BLaER1 treated with 17β-estradiol and CSF1 and Interleukin-3, amounts not matched to agents 10 nM and 100 nM (cell line): ENCODE measurements around the gene ACTL6B.
A peak's percentile ranks its signal among the peaks of the same experiment; 100 is the strongest.
"Not testable (repeated sequence)": the region's sequence is repeated elsewhere in the genome, so short reads cannot be mapped to it uniquely, and the experiment has no call there.

Experiments
- H3K27ac ChIP-seq, 11 experiments: shearing (Covaris generic); formaldehyde crosslinking; 2 replicates each; pipeline ENCODE4 v1.8.1; 2022
- H3K27me3 ChIP-seq, 11 experiments: shearing (Covaris generic); formaldehyde crosslinking; 2 replicates each; pipeline ENCODE4 v1.8.1; 2022
- H3K36me3 ChIP-seq, 11 experiments: shearing (Covaris generic); formaldehyde crosslinking; 2 replicates each; pipeline ENCODE4 v1.8.1; 2022
- H3K4me1 ChIP-seq, 10 experiments: shearing (Covaris generic); formaldehyde crosslinking; 2 replicates each; pipeline ENCODE4 v1.8.1; 2022
- H3K4me2 ChIP-seq, 11 experiments: shearing (Covaris generic); formaldehyde crosslinking; 2 replicates each; pipeline ENCODE4 v1.8.1; 2022
- H3K4me3 ChIP-seq, 10 experiments: shearing (Covaris generic); formaldehyde crosslinking; 2 replicates each; pipeline ENCODE4 v1.8.1; 2022
- H3K9ac ChIP-seq, 11 experiments: shearing (Covaris generic); formaldehyde crosslinking; 2 replicates each; pipeline ENCODE4 v1.8.1; 2022
- H3K9me3 ChIP-seq, 11 experiments: shearing (Covaris generic); formaldehyde crosslinking; replicated peaks in 1 of 11; 2 replicates each; pipeline ENCODE4 v1.8.1; 2022
- H4K20me1 ChIP-seq, 11 experiments: shearing (Covaris generic); formaldehyde crosslinking; 2 replicates each; pipeline ENCODE4 v1.8.1; 2022
- Cebpa-rat ChIP-seq, 11 experiments: shearing (Covaris generic); IDR thresholded peaks; 2 replicates each; pipeline ENCODE4 v1.8.1; 2022

The ACTL6B gene

DNA sequence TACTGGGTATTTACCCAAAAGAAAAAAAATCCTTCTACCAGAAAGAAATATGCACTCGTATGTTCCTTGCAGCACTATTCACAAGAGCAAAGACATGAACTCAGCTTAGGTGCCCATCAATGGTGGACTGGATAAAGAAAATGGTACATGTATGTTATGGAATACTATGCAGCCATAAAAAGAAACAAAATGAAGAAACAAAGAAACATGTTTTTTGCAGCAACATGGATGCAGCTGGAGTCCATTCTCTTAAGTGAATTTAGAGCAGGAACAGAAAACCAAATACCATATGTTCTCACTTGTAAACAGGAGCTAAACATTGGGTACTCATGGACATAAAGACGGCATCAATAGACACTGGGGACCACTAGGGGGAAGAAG lies 11.8 kb upstream of the ACTL6B start:
- Histone ChIP-seq H3K36me3 (no peaks in the 10 kb centered on the region), H3K4me2 (no peak overlapping the region), H3K27me3 (no peaks in the 10 kb centered on the region), H3K9ac (no peak overlapping the region), H3K27ac (no peak overlapping the region), H3K4me3 (no peak overlapping the region), H4K20me1 (no peaks in the 10 kb centered on the region), H3K9me3 (no peaks in the 10 kb centered on the region), H3K4me1 (peaks cover 0 to 22% (median 6%) of the 10 kb centered on the region in 10 experiments; a peak in 12 of 20 replicates)
- no peak for TF ChIP-seq Cebpa-rat (IDR thresholded peaks at IDR 0.05)

DNA sequence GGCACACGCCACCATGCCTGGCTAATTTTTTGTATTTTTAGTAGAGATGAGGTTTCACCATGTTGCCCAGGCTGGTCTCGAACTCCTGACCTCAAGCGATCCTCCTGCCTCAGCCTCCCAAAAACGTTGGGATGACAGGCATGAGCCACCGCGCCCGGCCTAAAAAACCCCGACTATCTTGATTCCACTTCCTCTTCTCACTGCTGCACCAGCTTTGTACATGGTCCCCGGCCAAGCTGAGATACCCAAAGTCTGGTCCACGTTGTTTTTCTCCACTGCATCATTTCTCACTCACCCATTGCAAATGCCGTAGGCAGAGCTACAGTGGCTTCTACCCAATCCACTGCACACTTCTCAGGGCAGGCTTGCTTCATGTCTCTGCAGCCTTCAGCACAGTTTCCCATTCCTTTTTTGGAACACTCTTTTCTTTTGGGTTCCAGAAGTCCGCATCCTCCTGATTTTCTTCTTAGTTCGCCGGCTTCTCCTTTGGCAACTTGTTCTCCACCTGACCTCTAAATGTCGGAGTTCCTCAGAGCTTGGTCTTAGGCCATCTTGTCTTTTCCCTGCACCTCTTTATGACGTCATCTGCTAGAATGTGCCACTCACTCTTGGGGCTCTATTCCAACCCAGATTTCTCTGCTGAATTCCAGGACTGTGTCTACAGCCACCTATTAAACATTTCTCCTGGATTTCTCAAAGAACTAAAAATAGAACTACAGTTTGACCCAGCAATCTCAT lies 11.3 kb upstream of the ACTL6B start:
- no peak overlapping the region for H3K4me2 ChIP-seq
- H3K9me3 ChIP-seq, result no peaks in the 10 kb centered on the region
- no peaks in the 10 kb centered on the region for H4K20me1 ChIP-seq
- no peaks in the 10 kb centered on the region for H3K27me3 ChIP-seq
- H3K4me1 ChIP-seq, result peaks cover 0 to 22% (median 4%) of the 10 kb centered on the region in 10 experiments; a peak in 9 of 20 replicates
- H3K4me3 ChIP-seq, result no peak overlapping the region
- H3K27ac ChIP-seq, result no peak overlapping the region
- no peak for TF ChIP-seq Cebpa-rat (IDR thresholded peaks at IDR 0.05)
- H3K36me3 ChIP-seq, result no peaks in the 10 kb centered on the region
- no peak overlapping the region for H3K9ac ChIP-seq

- no peak overlapping the region for H3K27ac ChIP-seq
- no peaks in the 10 kb centered on the region for H4K20me1 ChIP-seq
- H3K9ac ChIP-seq, result no peak overlapping the region
- no peaks in the 10 kb centered on the region for H3K9me3 ChIP-seq
- H3K4me2 ChIP-seq, result no peak overlapping the region
- TF ChIP-seq Cebpa-rat (IDR thresholded peaks at IDR 0.05), result no peak
- no peak overlapping the region for H3K4me3 ChIP-seq
- no peaks in the 10 kb centered on the region for H3K36me3 ChIP-seq
- no peaks in the 10 kb centered on the region for H3K27me3 ChIP-seq
- peaks cover 0 to 30% (median 4%) of the 10 kb centered on the region in 10 experiments; a peak in 8 of 20 replicates for H3K4me1 ChIP-seq
Observed at GRCh38 chr7:100665168-100665726, 9.0 kb upstream of the ACTL6B start.

GRCh38 chr7:100662194-100662776 lies 6.0 kb upstream of the ACTL6B start:
- H3K4me3 ChIP-seq, H3K27me3 ChIP-seq, H4K20me1 ChIP-seq, H3K36me3 ChIP-seq, H3K9me3 ChIP-seq, H3K27ac ChIP-seq: not testable (repeated sequence)
- Histone ChIP-seq H3K4me2 (peak overlapping the region in 1 of 11 experiments; percentile 44; a peak in 1 of 22 replicates), H3K4me1 (peaks cover 0 to 20% (median 8%) of the 10 kb centered on the region in 10 experiments; a peak in 9 of 20 replicates), H3K9ac (peak overlapping the region in 1 of 11 experiments; percentile 29; a peak in 1 of 22 replicates)

- H3K4me2 ChIP-seq, result peak overlapping the region in 1 of 11 experiments; percentile 14; a peak in 1 of 22 replicates
- H3K4me1 ChIP-seq, result peaks cover 0 to 10% (median 3%) of the 10 kb centered on the region in 10 experiments; a peak in 4 of 20 replicates
- no peak overlapping the region for H3K9ac ChIP-seq
- no peak for TF ChIP-seq Cebpa-rat (IDR thresholded peaks at IDR 0.05)
- no peak overlapping the region for H3K27ac ChIP-seq
- peaks cover 15 to 32% (median 21%) of the 10 kb centered on the region in 11 experiments; a peak in 19 of 22 replicates for H3K27me3 ChIP-seq
- H3K4me3 ChIP-seq, result no peak overlapping the region
- no peaks in the 10 kb centered on the region for H4K20me1 ChIP-seq
- H3K36me3 ChIP-seq, result no peaks in the 10 kb centered on the region
- peaks cover 0 to 6% (median 0%) of the 10 kb centered on the region in 11 experiments; a peak in 3 of 22 replicates for H3K9me3 ChIP-seq
Observed at GRCh38 chr7:100654908-100655831, 1.1 kb downstream of the ACTL6B start.

- H3K4me1 ChIP-seq, result peaks cover 0 to 5% (median 0%) of the 10 kb centered on the region in 10 experiments; a peak in 3 of 20 replicates
- no peaks in the 10 kb centered on the region for H3K36me3 ChIP-seq
- H3K27me3 ChIP-seq, result peaks cover 2 to 7% (median 6%) of the 10 kb centered on the region in 11 experiments; a peak in 17 of 22 replicates
- no peak overlapping the region for H3K4me2 ChIP-seq
- no peak for TF ChIP-seq Cebpa-rat (IDR thresholded peaks at IDR 0.05)
- no peaks in the 10 kb centered on the region for H3K9me3 ChIP-seq
- H3K4me3 ChIP-seq, result no peak overlapping the region
- no peak overlapping the region for H3K27ac ChIP-seq
- H3K9ac ChIP-seq, result no peak overlapping the region
- no peaks in the 10 kb centered on the region for H4K20me1 ChIP-seq
Observed at GRCh38 chr7:100649826-100650565, 6.3 kb downstream of the ACTL6B start.

DNA sequence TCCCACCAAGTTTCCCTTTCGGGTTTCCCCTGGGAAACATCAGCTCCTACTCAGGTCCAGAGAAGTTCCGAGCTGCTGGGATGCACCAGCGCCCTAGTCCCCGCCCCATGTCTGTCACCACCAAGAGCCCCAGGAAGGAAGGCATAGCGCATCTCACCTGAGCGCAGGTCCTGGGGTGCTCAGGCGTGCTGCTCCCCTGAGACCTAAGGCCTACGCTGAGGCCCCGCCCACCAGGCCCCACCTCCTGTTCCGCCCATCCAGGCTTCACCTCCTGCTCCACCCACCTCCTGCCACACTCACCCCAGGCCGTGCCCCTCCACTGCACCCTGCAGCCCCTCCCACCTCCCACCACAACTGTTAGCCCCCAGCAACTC lies 13.7 kb downstream of the ACTL6B start:
- Histone ChIP-seq H3K27me3 (no peaks in the 10 kb centered on the region), H3K4me1 (peaks cover 4 to 18% (median 12%) of the 10 kb centered on the region in 10 experiments; a peak in 17 of 20 replicates), H3K9me3 (no peaks in the 10 kb centered on the region), H4K20me1 (no peaks in the 10 kb centered on the region), H3K4me3 (no peak overlapping the region), H3K4me2 (peak overlapping the region; percentile 38 to 75 (median 61); a peak in 21 of 22 replicates), H3K36me3 (no peaks in the 10 kb centered on the region), H3K27ac (no peak overlapping the region), H3K9ac (no peak overlapping the region)
- no peak for TF ChIP-seq Cebpa-rat (IDR thresholded peaks at IDR 0.05)

- H3K4me2 ChIP-seq, result peak overlapping the region; percentile 38 to 75 (median 61); a peak in 21 of 22 replicates
- no peaks in the 10 kb centered on the region for H4K20me1 ChIP-seq
- H3K4me3 ChIP-seq, result no peak overlapping the region
Observed at GRCh38 chr7:100641860-100642533, 14.3 kb downstream of the ACTL6B start.

More at GRCh38 chr7:100641860-100642533, 14.3 kb downstream of the ACTL6B start:
- Histone ChIP-seq H3K4me1 (peaks cover 4 to 18% (median 12%) of the 10 kb centered on the region in 10 experiments; a peak in 17 of 20 replicates), H3K36me3 (no peaks in the 10 kb centered on the region), H3K9ac (no peak overlapping the region), H3K27me3 (no peaks in the 10 kb centered on the region), H3K27ac (no peak overlapping the region), H3K9me3 (no peaks in the 10 kb centered on the region)
- no peak for TF ChIP-seq Cebpa-rat (IDR thresholded peaks at IDR 0.05)
